Vagina (tissue), 2 donors: ENCODE data around the gene RAPGEF5. TPM values are rescaled to one million over a fixed set of nuclear protein-coding genes. Genes with fewer than 3 reads are reported as not detected.

Source experiments
- DNase-seq, 2 donors: peaks; one replicate each; pipeline ENCODE4 v3.0.0-alpha.2; 2017; ENCODE audit errors: extremely low spot score in 2 of 2
- H3K27ac ChIP-seq: fragments of 200-600 bp; sonication (generic); one replicate; pipeline ENCODE4 v1.5.1; 2019
- H3K27me3 ChIP-seq: fragments of 200-600 bp; sonication (generic); one replicate; pipeline ENCODE4 v1.5.1; 2019
- H3K36me3 ChIP-seq, 2 donors: fragments of 200-600 bp; sonication (generic); one replicate each; pipeline ENCODE4 v1.5.1; 2017 to 2019
- H3K4me1 ChIP-seq: fragments of 200-600 bp; sonication (generic); one replicate; pipeline ENCODE4 v1.5.1; 2019
- H3K4me3 ChIP-seq, 2 donors: fragments of 200-600 bp; sonication (generic); 1 replicate in 1 of 2; 2 replicates in 1 of 2; pipeline ENCODE4 v1.5.1; 2016 to 2019
- H3K9me3 ChIP-seq: fragments of 200-600 bp; sonication (generic); one replicate; pipeline ENCODE4 v1.5.1; 2019
- POLR2A ChIP-seq, 2 donors: fragments of 450-650 bp; IDR thresholded peaks; one replicate each; pipeline ENCODE4 v1.6.1; 2017; ENCODE audit warnings: antibody characterized with exemption in 2 of 2, mild to moderate bottlenecking in 2 of 2, moderate library complexity in 2 of 2
- POLR2AphosphoS5 ChIP-seq, 2 donors: sonication (generic); formaldehyde crosslinking; IDR thresholded peaks; one replicate each; pipeline ENCODE4 v1.9.0; 2017; ENCODE audit warnings: antibody characterized with exemption in 2 of 2, mild to moderate bottlenecking in 2 of 2, low read depth in 1 of 2; ENCODE audit not compliant: insufficient read depth in 1 of 2
- intact Hi-C: fragments of 100-400 bp; cut with DNase I; formaldehyde crosslinking; loops from one replicate; pipeline ENCODE4 v1.15.1; 2023
- total RNA-seq: library from RNA; depleted of rRNA; stranded (reverse); fragments of >200 nt; gene quantifications from one replicate; pipeline ENCODE4 v1.2.3, GENCODE V29; 2016
- TF ChIP-seq, protein P1 (sequence below), 3 experiments: fragments of 450-650 bp in 2 of 3; fragments of 200-600 bp in 1 of 3; sonication (generic) in 1 of 3; IDR thresholded peaks; one replicate each; pipeline ENCODE4 v1.5.1; 2017 to 2019; ENCODE audit warnings: antibody characterized with exemption in 3 of 3, mild to moderate bottlenecking in 2 of 3, moderate library complexity in 2 of 3

Gene RAPGEF5
- total RNA-seq, 1 donor from 2014 or later = 68.0 TPM

DNA sequence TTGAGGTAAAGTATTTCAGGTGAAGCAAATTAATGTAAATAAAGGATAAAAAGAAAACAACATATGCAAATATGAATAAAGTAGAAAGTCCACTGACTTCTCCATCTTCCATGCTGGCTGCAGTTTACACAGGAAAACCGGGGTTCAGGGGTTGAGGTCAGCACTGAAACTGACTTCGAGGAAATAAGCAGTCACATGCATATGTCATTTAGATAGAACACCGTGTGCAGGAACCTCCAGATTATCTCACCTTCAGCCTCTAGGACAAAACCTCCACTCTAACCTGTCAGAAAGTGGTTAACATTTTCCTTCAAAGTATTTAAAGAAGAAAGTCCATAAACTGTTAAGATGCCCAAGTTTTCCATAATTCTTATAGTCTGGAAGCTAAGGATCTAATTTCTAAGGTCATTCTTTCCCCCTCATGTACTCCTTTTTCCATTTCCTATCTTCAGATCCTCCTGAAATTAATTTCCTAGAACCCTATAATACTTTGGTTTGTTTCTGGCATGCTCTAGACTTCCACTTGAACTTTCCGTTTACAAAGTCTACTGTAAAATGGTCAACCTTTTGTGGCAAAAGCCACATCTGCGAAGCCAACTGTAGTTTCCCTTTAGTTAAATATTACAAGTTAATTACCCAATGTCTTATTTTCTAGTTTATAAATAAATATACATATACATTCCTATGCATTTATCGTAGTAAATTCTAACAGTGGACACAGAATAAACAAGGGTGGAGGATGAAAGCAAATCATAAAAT is 173.3 kb downstream of the RAPGEF5 start:
- no peak overlapping the region for H3K27ac ChIP-seq
- peaks cover 0 to 3% of the 10 kb centered on the region in 2 donors for H3K36me3 ChIP-seq
- H3K4me1 ChIP-seq = no peaks in the 10 kb centered on the region
- TF ChIP-seq POLR2AphosphoS5 (IDR thresholded peaks at IDR 0.05; ENCODE audit: insufficient read depth in 1 of 2, low read depth in 1 of 2) (no peak), POLR2A (IDR thresholded peaks at IDR 0.05) (no peak)
- TF ChIP-seq, protein P1, sequence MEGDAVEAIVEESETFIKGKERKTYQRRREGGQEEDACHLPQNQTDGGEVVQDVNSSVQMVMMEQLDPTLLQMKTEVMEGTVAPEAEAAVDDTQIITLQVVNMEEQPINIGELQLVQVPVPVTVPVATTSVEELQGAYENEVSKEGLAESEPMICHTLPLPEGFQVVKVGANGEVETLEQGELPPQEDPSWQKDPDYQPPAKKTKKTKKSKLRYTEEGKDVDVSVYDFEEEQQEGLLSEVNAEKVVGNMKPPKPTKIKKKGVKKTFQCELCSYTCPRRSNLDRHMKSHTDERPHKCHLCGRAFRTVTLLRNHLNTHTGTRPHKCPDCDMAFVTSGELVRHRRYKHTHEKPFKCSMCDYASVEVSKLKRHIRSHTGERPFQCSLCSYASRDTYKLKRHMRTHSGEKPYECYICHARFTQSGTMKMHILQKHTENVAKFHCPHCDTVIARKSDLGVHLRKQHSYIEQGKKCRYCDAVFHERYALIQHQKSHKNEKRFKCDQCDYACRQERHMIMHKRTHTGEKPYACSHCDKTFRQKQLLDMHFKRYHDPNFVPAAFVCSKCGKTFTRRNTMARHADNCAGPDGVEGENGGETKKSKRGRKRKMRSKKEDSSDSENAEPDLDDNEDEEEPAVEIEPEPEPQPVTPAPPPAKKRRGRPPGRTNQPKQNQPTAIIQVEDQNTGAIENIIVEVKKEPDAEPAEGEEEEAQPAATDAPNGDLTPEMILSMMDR (IDR thresholded peaks at IDR 0.05) = no peak
- H3K4me3 ChIP-seq = no peak overlapping the region
- DNase-seq = no peak
- no peaks in the 10 kb centered on the region for H3K9me3 ChIP-seq
- H3K27me3 ChIP-seq = no peaks in the 10 kb centered on the region
- intact Hi-C loops = no loop called here

DNA sequence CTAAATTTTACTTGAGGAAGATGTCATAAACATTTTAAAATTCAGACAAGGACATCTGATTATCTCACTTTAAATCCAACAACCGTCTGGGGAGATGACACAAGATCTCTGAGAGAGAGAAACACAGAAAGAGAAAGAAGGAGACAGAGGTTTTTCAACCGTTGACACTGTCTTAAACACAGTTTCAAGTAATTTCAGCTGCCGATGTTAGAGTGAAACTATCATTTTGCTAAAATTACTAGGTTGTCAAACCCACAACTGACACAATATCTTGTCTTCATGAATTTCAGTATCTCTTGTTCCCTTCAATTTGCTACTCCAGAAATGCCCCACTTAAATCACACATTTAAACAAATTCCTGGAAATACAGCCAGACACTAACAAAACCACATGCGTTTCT is 174.8 kb downstream of the RAPGEF5 start:
- no peaks in the 10 kb centered on the region for H3K9me3 ChIP-seq
- DNase-seq = no peak
- peaks cover 0 to 3% of the 10 kb centered on the region in 2 donors for H3K36me3 ChIP-seq
- no peak overlapping the region for H3K27ac ChIP-seq
- H3K27me3 ChIP-seq = no peaks in the 10 kb centered on the region
- TF ChIP-seq POLR2A (IDR thresholded peaks at IDR 0.05) = no peak
- TF ChIP-seq, protein P1 (IDR thresholded peaks at IDR 0.05) = no peak
- no peaks in the 10 kb centered on the region for H3K4me1 ChIP-seq
- H3K4me3 ChIP-seq = no peak overlapping the region
- intact Hi-C loops = no loop called here

DNA sequence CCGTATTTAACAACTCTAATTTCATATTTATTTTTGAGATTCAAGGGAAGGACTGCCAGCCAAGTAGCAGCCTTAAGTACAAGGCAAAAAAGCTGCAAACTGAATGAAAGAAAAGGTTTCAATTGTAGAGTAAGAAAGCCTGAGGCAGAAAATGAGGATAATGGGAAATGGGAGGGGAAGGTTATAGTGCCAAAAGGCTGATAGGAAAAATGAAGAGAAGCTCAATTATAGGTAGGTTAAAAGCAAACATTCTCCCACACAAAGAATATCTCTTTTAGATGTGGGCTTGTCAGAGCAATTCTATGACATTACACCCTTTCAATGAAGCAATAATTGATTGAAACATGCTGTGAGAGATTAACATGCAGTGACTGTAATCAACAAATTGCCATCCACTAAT is 175.3 kb downstream of the RAPGEF5 start:
- intact Hi-C loops = no loop called here
- no peak overlapping the region for H3K4me3 ChIP-seq
- no peaks in the 10 kb centered on the region for H3K9me3 ChIP-seq
- peaks cover 0 to 3% of the 10 kb centered on the region in 2 donors for H3K36me3 ChIP-seq
- TF ChIP-seq POLR2AphosphoS5 (IDR thresholded peaks at IDR 0.05; ENCODE audit: insufficient read depth in 1 of 2, low read depth in 1 of 2) (no peak), POLR2A (IDR thresholded peaks at IDR 0.05) (no peak)
- TF ChIP-seq, protein P1 (IDR thresholded peaks at IDR 0.05) = no peak
- H3K27ac ChIP-seq = no peak overlapping the region
- no peaks in the 10 kb centered on the region for H3K4me1 ChIP-seq
- no peaks in the 10 kb centered on the region for H3K27me3 ChIP-seq
- DNase-seq = no peak

DNA sequence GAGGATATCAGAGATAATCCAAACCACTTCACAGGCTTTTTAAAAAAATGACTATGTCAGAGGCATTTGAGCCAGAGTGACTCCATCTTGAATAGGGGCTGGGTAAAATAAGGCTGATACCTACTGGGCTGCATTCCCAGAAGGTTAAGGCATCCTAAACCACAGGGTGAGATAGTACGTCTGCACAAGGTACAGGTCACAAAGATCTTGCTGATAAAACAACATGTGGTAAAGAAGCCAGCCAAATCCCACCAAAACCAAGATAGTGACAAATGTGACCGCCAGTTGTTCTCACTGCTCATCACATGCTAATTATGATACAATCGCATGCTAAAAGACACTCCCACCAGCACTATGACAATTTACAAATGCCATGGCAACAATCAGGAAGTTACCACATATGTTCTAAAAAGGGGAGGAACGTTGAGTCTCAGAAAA is 177.5 kb downstream of the RAPGEF5 start:
- Histone ChIP-seq H3K4me3 (no peak overlapping the region), H3K36me3 (peaks cover 0 to 3% of the 10 kb centered on the region in 2 donors), H3K9me3 (no peaks in the 10 kb centered on the region), H3K27me3 (no peaks in the 10 kb centered on the region), H3K27ac (no peak overlapping the region), H3K4me1 (peaks cover 4% of the 10 kb centered on the region)
- intact Hi-C loops = no loop called here
- TF ChIP-seq POLR2A (IDR thresholded peaks at IDR 0.05) (no peak), POLR2AphosphoS5 (IDR thresholded peaks at IDR 0.05; ENCODE audit: insufficient read depth in 1 of 2, low read depth in 1 of 2) (no peak)
- TF ChIP-seq, protein P1 (IDR thresholded peaks at IDR 0.05) = no peak
- DNase-seq = no peak

DNA sequence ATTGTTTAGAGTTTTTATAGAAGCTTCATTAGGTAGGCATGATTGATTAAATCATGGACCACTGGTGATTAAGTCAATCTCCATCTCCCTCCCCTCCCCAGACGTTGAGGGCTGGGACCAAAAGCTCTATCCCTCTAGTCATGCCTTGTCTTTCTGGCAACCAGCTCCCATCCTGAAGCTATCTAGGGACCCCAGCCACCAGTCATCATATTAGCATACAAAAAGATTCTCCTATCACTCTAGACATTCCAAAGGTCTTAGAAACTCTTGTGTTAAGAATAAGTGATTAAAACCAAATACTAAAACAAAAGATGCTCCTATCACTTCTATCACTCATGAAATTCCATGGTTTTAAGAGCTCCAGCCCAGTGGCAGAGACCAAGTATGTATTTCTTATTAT is 178.2 kb downstream of the RAPGEF5 start:
- Histone ChIP-seq H3K27me3 (no peaks in the 10 kb centered on the region), H3K9me3 (no peaks in the 10 kb centered on the region), H3K4me3 (no peak overlapping the region), H3K27ac (no peak overlapping the region), H3K4me1 (peaks cover 7% of the 10 kb centered on the region), H3K36me3 (peaks cover 0 to 3% of the 10 kb centered on the region in 2 donors)
- DNase-seq = no peak
- intact Hi-C loops = no loop called here
- no peak for TF ChIP-seq POLR2AphosphoS5 (IDR thresholded peaks at IDR 0.05; ENCODE audit: insufficient read depth in 1 of 2, low read depth in 1 of 2)
- no peak for TF ChIP-seq POLR2A (IDR thresholded peaks at IDR 0.05)
- TF ChIP-seq, protein P1 (IDR thresholded peaks at IDR 0.05) = no peak
